H9 (cell line): ENCODE data around the gene ZNF365. TPM values are rescaled to one million over a fixed set of nuclear protein-coding genes. Genes with fewer than 3 reads are reported as not detected.

ENCODE experiments used
- DNase-seq: peaks from one replicate; pipeline ENCODE4 v3.0.0-alpha.2; 2017
- H2AFZ ChIP-seq: one replicate; pipeline ENCODE4 v1.6.1; 2013; ENCODE audit warnings: mild to moderate bottlenecking, low read length, control low read depth, moderate library complexity
- H2AK5ac ChIP-seq: 2 replicates; pipeline ENCODE4 v1.6.1; 2013; ENCODE audit warnings: low read length, control low read depth, mixed read lengths; ENCODE audit not compliant: insufficient read length
- H2BK120ac ChIP-seq: one replicate; pipeline ENCODE4 v1.6.1; 2013; ENCODE audit warnings: low read depth, mild to moderate bottlenecking, low read length, control low read depth, inconsistent platforms; ENCODE audit not compliant: poor library complexity, severe bottlenecking
- H2BK12ac ChIP-seq: 2 replicates; pipeline ENCODE4 v1.6.1; 2013; ENCODE audit warnings: low read length, control low read depth, mixed read lengths, low read depth; ENCODE audit not compliant: insufficient read length
- H2BK15ac ChIP-seq: 2 replicates; pipeline ENCODE4 v1.6.1; 2013; ENCODE audit warnings: low read depth, low read length, control low read depth
- H2BK20ac ChIP-seq: one replicate; pipeline ENCODE4 v1.6.1; 2013; ENCODE audit warnings: low read depth, mild to moderate bottlenecking, low read length, control low read depth, inconsistent platforms; ENCODE audit not compliant: poor library complexity, severe bottlenecking
- H2BK5ac ChIP-seq: 2 replicates; pipeline ENCODE4 v1.6.1; 2013; ENCODE audit warnings: low read length, control low read depth, mixed read lengths; ENCODE audit not compliant: insufficient read length
- H3K14ac ChIP-seq: 2 replicates; pipeline ENCODE4 v1.6.1; 2013; ENCODE audit warnings: low read length, control low read depth; ENCODE audit not compliant: insufficient read depth
- H3K18ac ChIP-seq: 2 replicates; pipeline ENCODE4 v1.6.1; 2013; ENCODE audit warnings: low read depth, mild to moderate bottlenecking, mixed read lengths, low read length, control low read depth; ENCODE audit not compliant: insufficient read length
- H3K23ac ChIP-seq: 2 replicates; pipeline ENCODE4 v1.6.1; 2013; ENCODE audit warnings: low read length, control low read depth, mixed read lengths, low read depth; ENCODE audit not compliant: insufficient read length
- H3K23me2 ChIP-seq: 2 replicates; pipeline ENCODE4 v1.6.1; 2013; ENCODE audit warnings: low read depth, mild to moderate bottlenecking, mixed read lengths, low read length, control low read depth; ENCODE audit not compliant: insufficient read length, poor library complexity, severe bottlenecking
- H3K27ac ChIP-seq: 2 replicates; pipeline ENCODE4 v1.5.1; 2013; ENCODE audit warnings: low read length, control low read depth, mixed read lengths, low read depth; ENCODE audit not compliant: insufficient read length
- H3K27me3 ChIP-seq: 2 replicates; pipeline ENCODE4 v1.6.1; 2013; ENCODE audit warnings: low read length, control low read depth, inconsistent platforms; ENCODE audit not compliant: insufficient read depth
- H3K4ac ChIP-seq: 2 replicates; pipeline ENCODE4 v1.6.1; 2013; ENCODE audit warnings: low read depth, mild to moderate bottlenecking, control low read depth, inconsistent platforms, low read length, moderate library complexity
- H3K4me1 ChIP-seq: 2 replicates; pipeline ENCODE4 v1.6.1; 2013; ENCODE audit warnings: low read length, control low read depth, inconsistent platforms; ENCODE audit not compliant: insufficient read depth
- H3K4me2 ChIP-seq: 2 replicates; pipeline ENCODE4 v1.6.1; 2013; ENCODE audit warnings: low read length, control low read depth, mixed read lengths; ENCODE audit not compliant: insufficient read length, insufficient read depth
- H3K56ac ChIP-seq: 2 replicates; pipeline ENCODE4 v1.6.1; 2013; ENCODE audit warnings: low read depth, mild to moderate bottlenecking, mixed read lengths, low read length, control low read depth; ENCODE audit not compliant: insufficient read length
- H3K79me1 ChIP-seq: 2 replicates; pipeline ENCODE4 v1.6.1; 2013; ENCODE audit warnings: low read depth, mild to moderate bottlenecking, moderate library complexity, low read length, control low read depth, inconsistent platforms; ENCODE audit not compliant: insufficient read depth, poor library complexity, severe bottlenecking
- H3K79me2 ChIP-seq: 2 replicates; pipeline ENCODE4 v1.6.1; 2013; ENCODE audit warnings: low read length, control low read depth, inconsistent platforms; ENCODE audit not compliant: insufficient read depth
- H3K9ac ChIP-seq: 2 replicates; pipeline ENCODE4 v1.6.1; 2013; ENCODE audit warnings: low read length, control low read depth, mixed read lengths; ENCODE audit not compliant: insufficient read length; ENCODE audit errors: extremely low read depth
- H3K9me3 ChIP-seq: one replicate; pipeline ENCODE4 v1.6.1; 2013; ENCODE audit warnings: low read depth, low read length, inconsistent platforms; ENCODE audit not compliant: control insufficient read depth
- H3T11ph ChIP-seq: one replicate; pipeline ENCODE4 v1.6.1; 2013; ENCODE audit warnings: mild to moderate bottlenecking, low read length, control low read depth, inconsistent platforms
- H4K20me1 ChIP-seq: one replicate; pipeline ENCODE4 v1.6.1; 2013; ENCODE audit not compliant: control insufficient read depth, insufficient read length, insufficient read depth
- H4K5ac ChIP-seq: 2 replicates; pipeline ENCODE4 v1.6.1; 2013; ENCODE audit warnings: low read depth, mild to moderate bottlenecking, mixed read lengths, low read length, control low read depth; ENCODE audit not compliant: insufficient read length
- H4K8ac ChIP-seq: replicated peaks from 2 replicates; pipeline ENCODE4 v1.6.1; 2013; ENCODE audit warnings: low read length, control low read depth, mixed read lengths, low read depth; ENCODE audit not compliant: insufficient read length
- H4K91ac ChIP-seq: 2 replicates; pipeline ENCODE4 v1.6.1; 2013; ENCODE audit warnings: low read depth, mild to moderate bottlenecking, moderate library complexity, mixed read lengths, low read length, control low read depth; ENCODE audit not compliant: insufficient read length
- H3K27ac Mint-ChIP-seq, 3 experiments: 2 replicates in 2 of 3; 3 replicates in 1 of 3; pipeline ENCODE4 v1.8.0; 2020 to 2021; ENCODE audit warnings: mixed read lengths in 3 of 3, mild to moderate bottlenecking in 1 of 3, moderate library complexity in 1 of 3
- H3K27me3 Mint-ChIP-seq: 2 replicates; pipeline ENCODE4 v1.8.0; 2021; ENCODE audit warnings: low read depth, mild to moderate bottlenecking, moderate library complexity, mixed read lengths
- H3K36me3 Mint-ChIP-seq, 3 experiments: 2 replicates in 2 of 3; 3 replicates in 1 of 3; pipeline ENCODE4 v1.8.0; 2020 to 2021; ENCODE audit warnings: low read depth in 3 of 3, mixed read lengths in 3 of 3; ENCODE audit not compliant: insufficient read depth in 1 of 3
- H3K4me1 Mint-ChIP-seq, 2 experiments: 2 replicates each; pipeline ENCODE4 v1.8.0; 2020; ENCODE audit warnings: mixed read lengths in 2 of 2
- H3K4me3 Mint-ChIP-seq, 2 experiments: 2 replicates in 1 of 2; 3 replicates in 1 of 2; pipeline ENCODE4 v1.8.0; 2020 to 2021; ENCODE audit warnings: mild to moderate bottlenecking in 2 of 2, mixed read lengths in 2 of 2, moderate library complexity in 1 of 2
- H3K9me3 Mint-ChIP-seq, 2 experiments: 2 replicates in 1 of 2; 3 replicates in 1 of 2; pipeline ENCODE4 v1.8.0; 2020; ENCODE audit warnings: mild to moderate bottlenecking in 2 of 2, mixed read lengths in 2 of 2, moderate library complexity in 1 of 2
- CTCF ChIP-seq: fragments of 200-600 bp; sonication (generic); conservative IDR thresholded peaks from 3 replicates; pipeline ENCODE4 v1.8.0; 2021; ENCODE audit warnings: antibody characterized with exemption, mild to moderate bottlenecking
- WGBS: extraction: QIAGEN DNeasy Blood & Tissue Kit; methylation state at CpG from one replicate; pipeline ENCODE4 v1.1.7; 2013; ENCODE audit warnings: missing lambda C conversion rate, low lambda C conversion rate, mixed read lengths; ENCODE audit not compliant: insufficient read length; ENCODE audit errors: extremely low coverage; 5-methylcytosine and 5-hydroxymethylcytosine counted together
- total RNA-seq: library from RNA; stranded (reverse); gene quantifications from 2 replicates; pipeline ENCODE4 v1.2.1, GENCODE V29; 2021

ZNF365 gene
- total RNA-seq, 1 experiment from 2014 or later, result 0.59 TPM

DNA sequence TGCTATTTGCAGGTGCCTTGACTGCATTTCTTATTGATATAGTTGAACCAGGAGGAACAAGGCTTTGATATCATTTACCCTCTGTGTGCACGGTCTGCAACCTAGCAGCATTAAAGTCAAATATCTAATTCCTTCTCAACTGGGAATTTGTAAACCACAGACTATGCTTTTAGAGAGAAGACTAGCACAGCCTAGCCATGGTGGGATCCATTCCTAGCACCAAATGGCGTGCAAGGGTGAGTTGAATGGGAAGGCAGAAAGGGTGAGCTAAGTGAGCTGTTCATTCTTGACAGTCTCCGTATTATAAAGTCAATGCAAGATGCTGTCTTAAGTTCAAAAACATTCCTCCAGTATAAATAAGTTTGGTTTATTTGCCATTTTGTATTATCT, 2.9 kb downstream of the ZNF365 start:
- H4K5ac ChIP-seq, result no peak overlapping the region
- no peak overlapping the region for H4K91ac ChIP-seq
- no peaks in the 10 kb centered on the region for H4K20me1 ChIP-seq
- DNase-seq, result no peak
- no peak overlapping the region for H2BK5ac ChIP-seq
- H3K18ac ChIP-seq, result no peak overlapping the region
- H3T11ph ChIP-seq, result no peak overlapping the region
- H2BK20ac ChIP-seq, result no peak overlapping the region
- H2AK5ac ChIP-seq, result no peak overlapping the region
- Mint-ChIP-seq H3K4me3 (no peak overlapping the region), H3K4me1 (peaks cover 5 to 7% of the 10 kb centered on the region in 2 experiments), H3K27ac (no peak overlapping the region), H3K36me3 (no peaks in the 10 kb centered on the region), H3K27me3 (peaks cover 47% of the 10 kb centered on the region), H3K9me3 (no peaks in the 10 kb centered on the region; a peak in 1 of 5 replicates)
- no peak overlapping the region for H3K4ac ChIP-seq
- TF ChIP-seq CTCF, result no peak
- H3K9ac ChIP-seq, result no peak overlapping the region
- H2BK12ac ChIP-seq, result no peak overlapping the region
- no peaks in the 10 kb centered on the region for H3K79me1 ChIP-seq
- no peak overlapping the region for H2AFZ ChIP-seq
- H3K14ac ChIP-seq, result no peak overlapping the region
- H3K4me2 ChIP-seq, result no peak overlapping the region
- peaks cover 6% of the 10 kb centered on the region; the same call in 1 of the 2 replicates for H3K27me3 ChIP-seq
- no peak overlapping the region for H3K27ac ChIP-seq
- no peaks in the 10 kb centered on the region for H3K23me2 ChIP-seq
- no peak overlapping the region for H2BK15ac ChIP-seq
- no peaks in the 10 kb centered on the region for H3K79me2 ChIP-seq
- no peak overlapping the region for H3K23ac ChIP-seq
- H3K56ac ChIP-seq, result no peak overlapping the region
- H3K9me3 ChIP-seq, result no peaks in the 10 kb centered on the region
- H2BK120ac ChIP-seq, result no peak overlapping the region
- no peaks in the 10 kb centered on the region for H3K4me1 ChIP-seq
- H4K8ac ChIP-seq, result no peak overlapping the region
- WGBS, result no CpG with 5 or more reads among the region's 3 CpGs
